K562 (cell line): ENCODE data around the gene LVRN. TPM values are rescaled to one million over a fixed set of nuclear protein-coding genes. Genes with fewer than 3 reads are reported as not detected.

ENCODE experiments used
- ATAC-seq: fragments of 200-7000 bp; cut with Tn5 transposase; 3 replicates; pipeline ENCODE4 v1.9.1; 2020; ENCODE audit warnings: moderate library complexity
- BruUV-seq: library from RNA; stranded (reverse); fragments of 400-500 nt; replicated peaks from 2 replicates; lab custom pipeline; 2021; lab: Mats Ljungman, UMichigan
- CTCF ChIA-PET: fragments of 300-600 bp; formaldehyde crosslinking; extraction: SDS; loops from one replicate; lab custom pipeline; 2021; ENCODE audit warnings: low intra/inter-chr PET ratio; lab: Yijun Ruan, JAX
- POLR2A ChIA-PET: fragments of 300-600, 350-650 bp; sonication (Branson Sonifier 250); formaldehyde crosslinking; extraction: SDS; loops from one replicate; lab custom pipeline; 2021; ENCODE audit warnings: antibody characterized with exemption, inconsistent platforms; lab: Yijun Ruan, JAX
- DNase-seq, 4 experiments: peaks; one replicate each; pipeline versions ENCODE4 v3.0.0 to v3.0.0-alpha.2; 2011 to 2018; ENCODE audit warnings: low spot score in 3 of 4, mixed read lengths in 3 of 4; ENCODE audit errors: extremely low read depth in 1 of 4
- FAIRE-seq: peaks from 2 replicates; lab custom pipeline; 2011; peaks lifted over from hg19 to GRCh38; lab: Jason Lieb, UNC
- H2AFZ ChIP-seq: 2 replicates; pipeline ENCODE4 v1.6.0; 2011; ENCODE audit warnings: low read depth, low read length, control low read depth, inconsistent platforms
- H3K27ac ChIP-seq: fragments of 200-600 bp; 3 replicates; pipeline ENCODE4 v1.8.0; 2011; ENCODE audit warnings: low read depth, mild to moderate bottlenecking, control low read depth, inconsistent platforms, low read length, moderate library complexity, mixed read lengths; ENCODE audit errors: extremely low read depth
- H3K27me3 ChIP-seq, 2 experiments: fragments of 300-600 bp in 1 of 2; 2 replicates in 1 of 2; 3 replicates in 1 of 2; pipeline versions ENCODE4 v1.6.0 to v1.8.0; 2011; ENCODE audit warnings: inconsistent platforms in 2 of 2, low read length in 2 of 2, mild to moderate bottlenecking in 1 of 2, mixed read lengths in 1 of 2, moderate library complexity in 1 of 2; ENCODE audit not compliant: control insufficient read depth in 2 of 2, insufficient read depth in 2 of 2
- H3K36me3 ChIP-seq: fragments of 300-600 bp; 3 replicates; pipeline ENCODE4 v1.8.0; 2011; ENCODE audit warnings: mild to moderate bottlenecking, low read length, inconsistent platforms; ENCODE audit not compliant: control insufficient read depth, insufficient read depth
- H3K4me1 ChIP-seq, 2 experiments: fragments of 200-600 bp in 1 of 2; replicated peaks in 1 of 2; 2 replicates in 1 of 2; 3 replicates in 1 of 2; pipeline versions ENCODE4 v1.5.1 to v1.8.0; 2011; ENCODE audit warnings: inconsistent platforms in 2 of 2, low read length in 2 of 2, mild to moderate bottlenecking in 1 of 2, mixed read lengths in 1 of 2, moderate library complexity in 1 of 2; ENCODE audit not compliant: control insufficient read depth in 2 of 2, insufficient read depth in 2 of 2
- H3K4me2 ChIP-seq: 2 replicates; pipeline ENCODE4 v1.6.1; 2011; ENCODE audit warnings: low read length, control low read depth, inconsistent platforms, mixed read lengths; ENCODE audit not compliant: insufficient read depth
- H3K4me3 ChIP-seq: fragments of 200-600 bp; sonication (generic), shearing (Covaris generic); 2 replicates; pipeline ENCODE4 v1.5.1; 2016; ENCODE audit warnings: control low read depth, inconsistent platforms
- H3K79me2 ChIP-seq: fragments of 200-600 bp; 3 replicates; pipeline ENCODE4 v1.8.0; 2011; ENCODE audit warnings: low read length, inconsistent platforms; ENCODE audit not compliant: control insufficient read depth, insufficient read depth
- H3K9ac ChIP-seq, 2 experiments: 2 replicates each; pipeline versions ENCODE4 v1.6.0 to v1.6.1; 2011; ENCODE audit warnings: low read depth in 2 of 2, low read length in 2 of 2, control low read depth in 1 of 2, inconsistent platforms in 1 of 2, mild to moderate bottlenecking in 1 of 2, mixed read lengths in 1 of 2; ENCODE audit not compliant: insufficient read depth in 1 of 2
- H3K9me1 ChIP-seq: one replicate; pipeline ENCODE4 v1.6.0; 2011; ENCODE audit warnings: inconsistent platforms, mild to moderate bottlenecking, low read length, moderate library complexity; ENCODE audit not compliant: control insufficient read depth, insufficient read depth
- H3K9me3 ChIP-seq: replicated peaks from 2 replicates; pipeline ENCODE4 v1.5.1; 2011; ENCODE audit warnings: low read depth, low read length, inconsistent platforms; ENCODE audit not compliant: control insufficient read depth, insufficient read depth
- H4K20me1 ChIP-seq: replicated peaks from 2 replicates; pipeline ENCODE4 v1.6.1; 2011; ENCODE audit warnings: low read length, inconsistent platforms, mixed read lengths; ENCODE audit not compliant: control insufficient read depth, insufficient read depth
- CBFA2T3 ChIP-seq: fragments of 450-650 bp; IDR thresholded peaks from 2 replicates; pipeline ENCODE4 v1.6.1; 2017
- FOXP4 ChIP-seq: sonication (generic); formaldehyde crosslinking; IDR thresholded peaks from 2 replicates; pipeline ENCODE4 v1.8.0; 2022; ENCODE audit warnings: mild to moderate bottlenecking, missing genetic modification reagents, borderline replicate concordance
- HDAC2 ChIP-seq: fragments of 450-650 bp; IDR thresholded peaks from 2 replicates; pipeline ENCODE4 v1.6.1; 2016; ENCODE audit warnings: mild to moderate bottlenecking
- IRF1 ChIP-seq: sonication (generic); formaldehyde crosslinking; IDR thresholded peaks from 2 replicates; pipeline ENCODE4 v1.8.0; 2022; ENCODE audit warnings: missing genetic modification reagents, mild to moderate bottlenecking, borderline replicate concordance
- MBD2 ChIP-seq: sonication (generic); IDR thresholded peaks from 2 replicates; pipeline ENCODE4 v1.6.1; 2016; ENCODE audit warnings: low read depth, borderline replicate concordance
- SFPQ ChIP-seq: fragments of 200-400 bp; formaldehyde crosslinking; IDR thresholded peaks from 2 replicates; pipeline ENCODE4 v1.6.1; 2017; ENCODE audit warnings: mild to moderate bottlenecking, low read depth, low read length, moderate library complexity
- SREBF1 ChIP-seq: fragments of 150-350 bp; IDR thresholded peaks from 2 replicates; pipeline ENCODE4 v1.6.1; 2014; ENCODE audit warnings: antibody characterized with exemption, low read depth, low read length, borderline replicate concordance
- ZBTB8A ChIP-seq: fragments of 450-650 bp; IDR thresholded peaks from 2 replicates; pipeline ENCODE4 v1.6.1; 2018; ENCODE audit warnings: mild to moderate bottlenecking, moderate library complexity; ENCODE audit not compliant: partially characterized antibody
- WGBS: fragments of 100-300 bp; shearing (Covaris generic); methylation state at CpG from one replicate; pipeline ENCODE4 v1.1.6; 2016; ENCODE audit warnings: low coverage, mixed read lengths; ENCODE audit not compliant: insufficient coverage; ENCODE audit errors: missing lambda C conversion rate; 5-methylcytosine and 5-hydroxymethylcytosine counted together
- in situ Hi-C: fragments of 300-500 bp; cut with MboI; formaldehyde crosslinking; loops from 4 replicates; pipeline ENCODE4 v1.15.0; 2018; ENCODE audit warnings: inconsistent platforms, mixed read lengths
- intact Hi-C: fragments of 100-400 bp; cut with micrococcal nuclease; formaldehyde crosslinking; loops from 2 replicates; pipeline ENCODE4 v1.14.2; 2022
- polyA plus RNA-seq, 8 experiments: library from polyadenylated mRNA; depleted of rRNA in 4 of 8; stranded (reverse) in 5 of 8; unstranded in 3 of 8; fragments of >200 nt; fragmentation: Nextera tagmentation in 2 of 8; fragmentation: Illumina TruSeq in 1 of 8; extraction: Ambion mirVana in 2 of 8; extraction: Trizol in 1 of 8; gene quantifications; 2 replicates each; pipeline versions ENCODE4 v1.2.1 to v1.2.3, GENCODE V29; 2011 to 2014; ENCODE audit warnings: inconsistent platforms in 1 of 8, missing spikeins in 1 of 8
- total RNA-seq, 7 experiments: library from RNA; depleted of rRNA in 6 of 7; stranded (reverse); fragments of >200 nt in 6 of 7; fragmentation: Illumina TruSeq in 2 of 7; extraction: Trizol in 2 of 7; gene quantifications; 2 replicates each; pipeline versions ENCODE4 v1.2.1 to v1.2.3, GENCODE V29; 2011 to 2021; ENCODE audit warnings: low replicate concordance in 1 of 7
- TF ChIP-seq, protein P1 (sequence below), 2 experiments: fragments of 450-650 bp in 1 of 2; sonication (generic) in 1 of 2; formaldehyde crosslinking in 1 of 2; IDR thresholded peaks in 1 of 2; conservative IDR thresholded peaks in 1 of 2; 2 replicates each; pipeline versions ENCODE4 v1.6.1 to v1.8.1; 2016 to 2023; ENCODE audit warnings: mild to moderate bottlenecking in 2 of 2, moderate library complexity in 2 of 2, inconsistent platforms in 1 of 2, missing genetic modification reagents in 1 of 2
- TF ChIP-seq, protein P2 (sequence below), 2 experiments: IDR thresholded peaks in 1 of 2; conservative IDR thresholded peaks in 1 of 2; 2 replicates each; pipeline ENCODE4 v1.6.1; 2016; ENCODE audit warnings: low read depth in 2 of 2, mild to moderate bottlenecking in 1 of 2, missing compliant biosample characterization in 1 of 2, missing genetic modification characterization in 1 of 2, moderate library complexity in 1 of 2

The LVRN gene
- total and polyA plus RNA-seq, 9 of the 15 experiments (the other 6 are each of a cell fraction or from before 2014, with no cell fraction given): 2.6 to 5.3 (median 4.1) TPM

- TF ChIP-seq FOXP4 (CRISPR knock-in tag): no peak
Observed at GRCh38 chr5:115936031-115936430, 26.2 kb upstream of the LVRN start (continued).

DNA sequence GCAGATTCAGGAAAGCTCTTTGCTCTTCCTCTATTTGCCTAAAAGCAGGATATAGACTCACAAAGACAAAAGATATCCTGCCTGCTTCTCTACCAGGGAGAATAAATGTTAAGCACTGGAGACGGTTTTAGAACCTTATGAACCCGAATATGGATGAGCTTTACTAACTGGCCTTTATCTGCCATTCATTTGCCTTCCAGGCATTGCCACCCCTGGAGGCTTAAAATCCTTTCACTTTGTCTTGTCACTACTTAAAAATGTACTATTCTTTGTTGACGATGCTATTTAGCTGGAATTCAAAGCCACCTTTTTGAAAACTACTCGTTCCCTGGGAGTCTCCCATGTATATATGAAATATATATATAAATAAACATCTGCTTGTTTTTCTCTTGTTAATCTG, 23.2 kb upstream of the LVRN start:
- Histone ChIP-seq H2AFZ (no peak overlapping the region), H3K9me3 (no peaks in the 10 kb centered on the region), H3K9me1 (no peaks in the 10 kb centered on the region), H3K4me2 (no peak overlapping the region), H3K9ac (no peak overlapping the region), H4K20me1 (no peaks in the 10 kb centered on the region), H3K27me3 (peaks cover 0 to 7% of the 10 kb centered on the region in 2 experiments; a peak in 2 of 5 replicates), H3K4me3 (no peak overlapping the region), H3K4me1 (no peaks in the 10 kb centered on the region), H3K27ac (no peak overlapping the region), H3K79me2 (no peaks in the 10 kb centered on the region), H3K36me3 (no peaks in the 10 kb centered on the region)
- ChIA-PET POLR2A (interaction anchor here (0.7 to 1.2 kb wide), 2 partner anchors 14 to 51 kb away, joined by 3 read pairs; no protein-coding TSS in a partner anchor), CTCF (no interaction called here)
- DNase-seq: no peak
- BruUV-seq: no TSS peak
- in situ Hi-C loops (no loop called here), intact Hi-C loops (no loop called here)
- no peak for FAIRE-seq
- 2% methylated on average over 4 of the region's 4 CpGs for WGBS
- no peak for ATAC-seq
- TF ChIP-seq, protein P1, sequence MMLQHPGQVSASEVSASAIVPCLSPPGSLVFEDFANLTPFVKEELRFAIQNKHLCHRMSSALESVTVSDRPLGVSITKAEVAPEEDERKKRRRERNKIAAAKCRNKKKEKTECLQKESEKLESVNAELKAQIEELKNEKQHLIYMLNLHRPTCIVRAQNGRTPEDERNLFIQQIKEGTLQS (IDR thresholded peaks at IDR 0.05): no peak
- TF ChIP-seq, protein P1 (CRISPR knock-in tag; conservative IDR thresholded peaks at IDR 0.05): no peak
- TF ChIP-seq IRF1 (CRISPR knock-in tag) (no peak), ZBTB8A (no peak), MBD2 (no peak), CBFA2T3 (no peak), HDAC2 (no peak), SREBF1 (no peak), SFPQ (no peak)
- TF ChIP-seq, protein P2, sequence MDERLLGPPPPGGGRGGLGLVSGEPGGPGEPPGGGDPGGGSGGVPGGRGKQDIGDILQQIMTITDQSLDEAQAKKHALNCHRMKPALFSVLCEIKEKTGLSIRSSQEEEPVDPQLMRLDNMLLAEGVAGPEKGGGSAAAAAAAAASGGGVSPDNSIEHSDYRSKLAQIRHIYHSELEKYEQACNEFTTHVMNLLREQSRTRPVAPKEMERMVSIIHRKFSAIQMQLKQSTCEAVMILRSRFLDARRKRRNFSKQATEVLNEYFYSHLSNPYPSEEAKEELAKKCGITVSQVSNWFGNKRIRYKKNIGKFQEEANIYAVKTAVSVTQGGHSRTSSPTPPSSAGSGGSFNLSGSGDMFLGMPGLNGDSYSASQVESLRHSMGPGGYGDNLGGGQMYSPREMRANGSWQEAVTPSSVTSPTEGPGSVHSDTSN (CRISPR knock-in tag; IDR thresholded peaks at IDR 0.05; ENCODE audit: low read depth): no peak
- TF ChIP-seq, protein P2 (tag; conservative IDR thresholded peaks at IDR 0.05; ENCODE audit: low read depth): no peak
